ENCODE measurements around the gene MRPL17.
A peak's percentile ranks its signal among the peaks of the same experiment; 100 is the strongest.
"Not testable (repeated sequence)": the region's sequence is repeated elsewhere in the genome, so short reads cannot be mapped to it uniquely, and the experiment has no call there.

MRPL17 gene

DNA sequence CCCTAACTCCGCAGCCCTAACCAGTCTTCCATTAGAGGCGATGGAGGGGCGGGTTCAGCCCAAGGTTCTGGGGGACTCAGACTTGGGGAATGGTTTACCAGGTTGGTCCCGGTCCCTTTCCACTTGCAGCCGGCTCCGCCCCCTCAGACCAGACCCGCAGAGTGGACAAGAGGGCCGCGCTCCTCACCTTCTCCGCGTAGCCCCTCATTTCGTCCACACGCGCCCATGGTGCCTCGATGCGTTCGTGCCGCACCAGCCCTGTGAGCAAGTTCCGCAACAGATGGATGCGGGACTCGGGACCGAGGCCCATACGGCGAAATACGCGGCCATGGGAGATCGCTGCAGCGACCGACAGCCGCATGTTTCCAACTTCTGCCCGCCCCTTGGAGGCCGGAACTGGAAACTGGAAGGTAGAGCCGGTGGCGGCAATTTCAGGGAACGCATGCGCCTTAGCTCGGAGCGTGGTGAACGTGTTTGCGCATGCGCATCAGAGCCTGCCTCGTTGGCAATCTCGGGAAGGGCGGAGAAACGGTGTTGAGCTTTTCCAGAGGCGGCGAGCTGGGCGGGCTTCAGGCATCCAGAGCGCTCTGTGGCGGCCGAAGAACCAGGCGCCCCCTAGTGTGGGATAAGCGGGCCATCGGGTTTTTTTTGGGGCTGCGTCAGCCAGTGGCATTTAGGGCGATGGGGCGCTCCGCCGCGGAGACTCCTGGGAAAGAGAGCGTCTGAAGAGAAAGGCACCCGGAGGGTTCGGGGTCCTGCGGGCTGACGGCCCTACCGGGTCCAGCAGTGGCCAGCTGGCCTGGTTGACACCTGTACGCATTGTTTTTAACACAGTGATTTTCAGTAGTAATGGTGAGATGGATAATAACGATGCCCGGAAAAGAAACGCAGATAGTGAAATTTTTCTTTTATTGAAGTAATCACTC, at the start of gene MRPL17:
TSS of gene MRPL17 (minus strand) at position 405 of the 926 bp plus-strand sequence. CDS start at position 361, 44 bp downstream.
- DNase-seq = peak; percentile 97

DNA sequence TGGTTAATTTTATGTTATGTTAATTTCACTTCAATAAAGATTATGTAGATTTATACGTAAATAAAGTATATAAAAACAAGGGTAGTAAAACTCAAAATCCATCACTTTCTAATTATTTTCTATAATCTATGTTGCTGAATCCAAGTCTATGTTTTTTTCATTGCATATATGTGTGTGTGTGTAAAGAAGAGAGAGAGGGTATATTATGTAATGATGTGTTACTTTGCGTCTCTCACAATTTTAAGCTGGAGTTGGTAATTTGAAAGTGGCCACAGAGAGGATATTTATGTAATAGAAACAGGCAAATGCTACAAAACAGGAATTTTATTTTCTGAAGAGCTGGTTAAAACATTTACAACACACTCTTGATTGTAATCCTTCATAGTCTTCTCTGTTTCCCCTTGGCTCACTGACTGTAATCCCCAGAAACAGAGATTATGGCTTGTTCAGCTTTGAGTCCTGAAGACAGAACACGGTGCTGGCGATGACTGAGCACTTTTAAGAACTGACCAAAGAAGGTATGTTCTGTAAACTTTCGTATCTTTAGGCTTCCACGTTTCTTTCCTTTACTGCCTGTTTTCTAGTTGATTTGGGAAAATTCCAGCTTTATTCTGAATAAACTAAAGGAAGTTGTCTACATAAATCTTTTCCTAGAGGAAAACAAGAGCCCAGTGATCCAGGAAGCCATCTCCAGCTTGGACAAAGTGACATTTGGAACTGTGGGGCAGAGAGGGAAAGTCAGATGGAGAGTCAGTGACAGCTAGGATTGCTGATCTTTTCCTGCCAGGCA, 45.0 kb upstream of the MRPL17 start:
- no peak for DNase-seq

DNA sequence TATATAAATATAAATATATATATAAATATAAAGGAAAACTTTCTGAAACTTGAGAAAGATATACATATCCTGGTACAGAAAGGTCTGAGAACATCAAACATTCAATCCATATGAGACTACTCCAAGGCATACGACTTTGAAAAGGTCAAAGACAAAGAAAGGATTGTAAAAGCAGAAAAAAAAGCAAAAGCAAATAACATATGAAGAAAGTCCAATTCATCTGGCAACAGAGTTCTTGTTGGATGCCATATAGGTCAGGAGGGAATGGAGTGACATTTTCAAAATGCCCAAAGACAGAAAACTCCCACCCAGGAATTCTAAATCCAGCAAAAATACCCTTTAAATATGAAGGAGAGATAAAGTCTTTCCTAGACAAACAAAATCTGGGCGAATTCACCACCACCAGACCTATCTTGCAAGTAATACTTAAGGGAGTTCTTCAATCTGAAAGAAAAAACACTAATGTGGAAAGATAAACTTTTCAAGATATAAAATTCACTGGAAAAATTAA, 42.3 kb upstream of the MRPL17 start:
- no peak for DNase-seq

DNA sequence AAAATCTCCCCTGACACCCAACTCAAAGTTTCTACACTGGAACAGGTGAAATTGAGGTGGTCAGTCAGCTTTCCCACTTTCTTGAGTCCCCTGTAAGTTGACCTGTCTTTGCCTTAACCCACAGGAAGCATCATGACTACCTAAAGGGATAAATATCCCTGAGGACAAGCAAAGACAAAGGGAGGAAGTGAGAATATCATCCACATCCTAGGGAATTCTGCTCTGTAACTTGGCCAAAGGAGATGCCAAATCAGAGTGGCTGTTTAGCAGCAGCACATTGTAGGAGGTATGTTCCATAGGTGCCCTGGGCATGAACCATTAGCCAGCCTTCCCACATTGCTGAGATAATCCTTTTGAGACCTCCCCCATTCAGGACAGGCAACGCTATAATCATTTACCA, 40.9 kb upstream of the MRPL17 start:
- DNase-seq = no peak

DNA sequence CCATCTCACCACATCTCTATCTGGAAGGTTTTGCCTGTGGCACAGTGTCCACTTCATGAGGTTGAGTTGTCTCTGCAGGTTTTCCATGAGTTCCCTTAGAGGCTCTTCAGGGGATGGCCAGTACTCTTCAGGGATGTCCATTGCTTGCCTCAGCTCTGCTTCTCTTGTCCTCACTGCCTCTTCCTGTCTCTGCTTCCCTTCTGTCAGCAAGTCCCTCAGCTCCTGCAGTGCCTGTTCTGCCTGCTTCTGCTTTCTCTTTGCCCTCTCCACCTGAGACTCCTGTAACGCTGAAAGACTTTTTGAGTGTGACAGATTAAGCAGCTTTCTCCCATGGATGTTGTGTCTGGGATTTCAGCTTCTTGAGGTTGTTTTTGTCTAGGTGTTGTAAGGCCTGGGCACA, 38.2 kb upstream of the MRPL17 start:
- DNase-seq = no peak

DNA sequence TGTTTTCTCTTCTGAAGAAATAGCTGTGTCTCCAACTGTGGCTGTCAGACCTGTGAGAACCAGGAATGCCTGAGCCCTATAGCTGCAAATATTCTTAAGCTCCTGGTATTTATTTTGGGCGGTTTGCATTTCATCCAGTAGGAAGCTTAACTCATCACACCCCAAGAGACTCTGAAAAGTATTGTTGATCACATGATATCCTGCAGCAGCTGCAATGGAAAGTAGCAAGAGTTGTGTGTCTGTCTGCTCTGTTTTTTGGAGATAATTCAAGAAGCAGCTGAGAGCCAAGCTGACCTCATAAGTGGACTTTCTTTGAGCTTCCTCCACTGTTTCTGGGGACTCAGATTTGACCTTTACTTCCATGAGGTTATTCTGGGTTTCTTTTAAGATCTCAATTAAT, 36.4 kb upstream of the MRPL17 start:
- no peak for DNase-seq

DNA sequence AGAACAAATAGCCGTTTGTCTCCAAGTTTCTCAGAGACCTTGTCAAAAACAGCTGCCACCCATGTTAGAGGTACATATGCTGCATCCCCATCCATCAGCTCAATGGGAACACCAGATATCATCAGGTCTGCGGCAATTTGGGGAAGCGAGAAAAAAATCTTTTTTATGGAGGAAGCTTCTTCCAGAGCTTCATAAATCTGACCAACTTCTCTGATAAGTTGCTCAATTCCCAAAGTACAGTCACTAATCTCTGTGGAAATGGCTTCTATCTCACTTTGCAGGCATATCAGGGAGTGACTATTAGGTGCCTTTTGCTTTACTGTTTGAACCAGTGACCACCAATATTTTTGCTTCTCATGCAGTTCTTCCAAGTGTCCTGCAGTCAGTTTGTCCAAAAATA, 34.3 kb upstream of the MRPL17 start:
- DNase-seq = no peak

DNA sequence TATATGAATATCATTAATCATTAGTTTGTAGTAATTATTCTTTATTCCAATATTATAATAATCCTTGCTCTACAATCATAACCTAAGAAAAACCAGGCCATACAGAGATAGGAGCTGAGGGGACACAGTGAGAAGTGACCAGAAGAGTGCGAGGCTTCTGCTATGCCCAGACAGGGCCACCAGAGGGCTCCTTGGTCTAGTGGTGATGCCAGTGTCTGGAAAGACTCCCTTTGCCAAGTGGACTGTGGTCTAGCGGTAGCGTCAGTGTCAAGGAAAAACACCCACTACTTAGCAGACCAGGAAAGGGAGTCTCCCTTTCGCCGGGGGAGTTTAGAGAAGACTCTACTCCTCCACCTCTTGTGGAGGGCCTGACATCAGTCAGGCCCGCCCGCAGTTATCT, 28.4 kb upstream of the MRPL17 start:
- DNase-seq = not testable (repeated sequence)

DNA sequence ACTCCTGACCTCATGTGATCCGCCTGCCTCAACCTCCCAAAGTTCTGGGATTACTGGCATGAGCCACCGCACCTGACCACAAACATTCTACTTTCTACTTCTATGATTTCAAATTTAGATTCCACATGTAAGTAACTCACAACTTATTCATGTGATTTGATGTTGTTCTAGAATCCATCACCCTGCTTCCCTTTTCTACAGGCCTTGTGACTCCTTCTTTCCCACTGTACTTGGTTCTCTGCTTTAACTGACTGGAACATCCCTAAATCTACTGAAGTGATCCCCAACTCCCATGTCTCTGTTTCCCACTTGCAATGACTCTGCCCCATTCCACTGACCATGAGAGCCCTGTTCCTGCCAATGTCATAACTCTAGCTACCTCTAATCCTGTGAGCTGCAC, 25.7 kb upstream of the MRPL17 start:
- DNase-seq = no peak

DNA sequence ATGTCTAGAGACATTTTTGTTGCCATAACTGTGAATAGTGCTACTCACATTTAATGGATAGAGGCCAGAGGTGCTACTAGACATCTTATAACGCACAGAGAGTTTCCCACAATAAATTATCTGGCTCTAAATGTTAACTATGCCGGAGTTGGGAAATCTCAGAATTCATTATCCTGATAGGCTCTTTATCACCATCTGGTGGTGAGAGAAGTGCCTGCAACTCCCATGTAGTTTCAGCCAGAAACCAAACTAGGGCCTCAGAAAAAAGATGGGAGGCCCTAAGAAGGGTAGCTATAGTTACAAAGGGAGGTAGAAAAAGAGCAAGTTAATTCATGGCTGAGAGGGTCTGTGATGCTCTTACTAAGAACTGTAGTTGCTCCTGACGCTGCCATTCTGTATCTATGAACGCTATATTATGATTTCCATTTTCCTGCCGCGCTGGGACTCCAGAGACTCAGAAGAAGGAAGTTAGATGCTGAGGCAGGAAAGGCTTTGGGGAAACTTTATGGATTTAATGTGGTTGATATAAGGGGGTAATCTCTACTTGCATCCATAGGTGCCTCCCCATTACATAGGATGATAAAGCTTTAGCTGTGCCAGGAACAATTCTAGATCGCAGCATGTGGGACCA, 22.9 kb upstream of the MRPL17 start:
- DNase-seq = peak; percentile 13

DNA sequence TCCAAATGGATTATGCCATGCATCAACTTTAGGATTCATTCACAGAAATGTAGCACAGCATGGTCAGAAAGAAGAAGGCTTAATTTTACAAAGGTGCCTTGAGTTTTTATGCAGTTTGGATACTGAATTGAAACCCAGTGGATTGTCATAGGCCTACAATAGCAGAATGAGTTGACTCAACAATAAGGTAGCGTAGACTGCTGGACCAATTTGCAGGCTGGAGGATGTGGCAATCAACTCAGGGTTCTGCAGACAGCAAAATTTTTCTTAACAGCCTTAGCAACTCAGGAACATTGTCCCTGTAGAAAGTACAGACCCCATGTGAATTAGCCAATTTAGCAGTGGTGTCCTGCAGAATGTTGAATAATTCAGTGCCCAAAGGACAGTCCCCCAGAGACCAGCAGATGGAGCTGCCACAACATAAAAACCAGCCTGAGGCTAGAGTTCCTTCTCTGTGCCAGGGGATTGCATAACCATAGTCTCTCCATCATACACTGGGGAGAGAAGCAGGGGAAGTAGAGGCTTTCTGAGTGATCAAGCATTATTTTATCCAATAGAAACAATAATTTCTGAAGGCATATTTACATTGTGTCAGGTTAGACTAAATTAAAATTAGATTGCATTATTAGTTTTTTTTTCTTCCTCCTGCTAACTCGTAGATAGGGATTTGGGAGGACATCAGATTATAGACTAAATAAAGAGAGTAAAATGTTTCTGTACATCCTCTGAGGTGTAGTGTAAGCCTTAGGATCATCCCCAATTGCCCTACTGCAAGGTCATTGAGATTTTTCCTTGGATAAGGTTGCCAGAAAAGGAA, 20.3 kb upstream of the MRPL17 start:
- peak; percentile 41 for DNase-seq

DNA sequence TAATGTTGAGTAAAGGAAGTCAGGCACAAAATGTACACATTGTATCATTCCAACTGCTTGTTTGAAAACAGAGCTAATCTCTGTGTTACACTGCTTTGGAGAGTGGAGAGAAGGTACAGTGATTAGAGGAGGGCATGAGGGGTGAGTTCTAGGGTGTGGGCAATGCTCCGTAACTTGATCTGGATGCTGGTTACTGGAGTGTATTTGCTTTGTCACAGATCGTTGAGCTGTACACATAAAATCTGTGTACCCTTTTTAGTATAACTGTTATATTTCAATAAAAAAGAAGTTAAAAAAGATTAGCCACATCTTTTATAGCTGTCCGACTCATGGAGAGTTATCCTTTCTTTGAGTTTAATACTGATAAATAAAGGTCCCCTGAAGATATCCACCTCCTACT, 18.8 kb upstream of the MRPL17 start:
- DNase-seq = not testable (repeated sequence)

DNA sequence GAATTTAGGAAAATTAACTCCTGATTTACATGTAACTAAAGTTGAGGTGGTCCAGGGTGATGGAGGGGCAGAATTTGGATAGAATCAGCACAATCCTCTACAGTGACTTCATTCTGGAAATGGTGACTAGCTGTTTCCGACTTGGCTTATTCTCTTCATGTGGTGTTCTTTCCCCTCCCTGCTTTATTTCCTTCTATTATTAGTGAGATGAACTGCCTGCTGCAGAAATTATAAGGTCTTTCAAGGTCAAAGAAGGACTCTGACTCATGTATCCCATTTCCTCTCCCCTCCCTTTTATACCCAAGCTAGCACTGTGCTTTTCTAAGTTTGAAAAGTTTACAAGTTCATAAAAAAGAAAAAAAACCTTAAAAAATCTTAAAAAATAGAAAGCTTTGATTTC, 12.2 kb upstream of the MRPL17 start:
- no peak for DNase-seq

DNA sequence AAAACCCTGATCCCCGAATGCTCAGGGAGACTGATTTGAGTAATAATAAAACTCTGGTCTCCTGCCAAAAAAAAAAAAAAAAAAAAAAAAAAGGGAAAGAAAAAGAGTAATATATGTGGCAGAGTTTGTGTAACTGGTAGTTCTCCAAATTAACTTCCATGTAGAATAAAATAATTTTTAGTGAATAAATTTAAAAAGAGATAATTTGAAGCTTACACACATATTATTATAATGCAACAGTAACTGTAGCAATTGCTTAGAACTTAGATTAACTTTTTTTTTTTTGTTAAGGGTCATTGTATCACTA, 11.0 kb upstream of the MRPL17 start:
- no peak for DNase-seq

DNA sequence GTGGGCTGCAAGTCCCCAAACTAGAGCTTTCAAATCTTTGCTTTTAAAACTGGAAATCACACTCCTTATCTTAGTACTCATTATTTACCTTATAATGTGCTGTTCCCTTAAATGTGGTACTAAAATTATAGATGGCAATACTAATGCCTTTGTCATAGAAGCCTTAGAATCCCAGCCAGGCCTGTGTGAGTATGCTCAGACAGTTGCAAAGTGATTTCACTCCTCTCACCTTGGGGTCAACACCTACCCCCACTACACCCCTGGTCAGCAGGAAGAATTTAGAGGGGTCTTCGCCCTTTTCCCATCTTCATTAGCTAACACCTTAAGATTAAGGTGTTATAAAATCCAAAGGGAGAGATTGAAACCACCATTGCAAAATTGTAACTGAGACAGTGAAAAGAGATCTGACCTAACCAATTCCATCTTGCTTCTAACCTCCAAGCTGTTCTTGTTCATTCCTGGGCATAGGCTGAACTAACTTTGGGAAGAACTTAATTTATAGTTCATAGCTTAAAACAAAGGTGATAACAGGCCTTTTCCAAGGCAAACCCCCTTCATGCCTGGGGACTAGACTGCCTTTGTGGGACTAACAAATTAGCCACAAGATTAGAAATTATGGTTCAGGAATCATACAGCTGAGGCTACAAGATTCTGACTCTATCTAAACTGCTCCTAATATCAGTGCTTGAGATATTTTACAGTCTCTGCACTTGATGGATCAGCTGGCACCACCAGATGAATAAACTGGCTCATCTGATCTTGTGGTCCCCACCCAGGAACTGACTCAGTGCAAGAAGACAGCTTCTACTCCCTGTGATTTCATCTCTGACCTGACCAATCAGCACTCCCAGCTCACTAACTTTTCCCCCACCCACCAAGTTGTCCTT, 10.4 kb upstream of the MRPL17 start:
- DNase-seq = no peak

DNA sequence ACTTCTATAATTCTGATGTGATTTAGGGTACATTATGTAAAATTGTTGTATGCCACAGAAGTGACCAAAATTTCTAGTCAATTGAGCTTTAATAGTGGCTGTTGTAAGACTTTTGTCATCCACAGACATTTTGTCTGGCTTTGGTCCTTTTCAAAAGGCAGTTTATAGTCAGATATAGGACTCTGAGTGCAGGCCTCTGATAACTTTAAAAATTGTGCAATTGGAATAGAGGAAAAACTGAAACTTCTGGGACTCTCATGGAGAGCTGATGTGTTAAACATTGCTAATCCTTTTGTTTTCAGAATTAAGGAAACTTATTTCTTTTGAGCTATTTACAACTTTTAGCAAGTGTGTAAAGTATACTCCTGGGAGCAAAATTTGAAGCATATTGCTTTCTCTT, 9.0 kb upstream of the MRPL17 start:
- DNase-seq = no peak

DNA sequence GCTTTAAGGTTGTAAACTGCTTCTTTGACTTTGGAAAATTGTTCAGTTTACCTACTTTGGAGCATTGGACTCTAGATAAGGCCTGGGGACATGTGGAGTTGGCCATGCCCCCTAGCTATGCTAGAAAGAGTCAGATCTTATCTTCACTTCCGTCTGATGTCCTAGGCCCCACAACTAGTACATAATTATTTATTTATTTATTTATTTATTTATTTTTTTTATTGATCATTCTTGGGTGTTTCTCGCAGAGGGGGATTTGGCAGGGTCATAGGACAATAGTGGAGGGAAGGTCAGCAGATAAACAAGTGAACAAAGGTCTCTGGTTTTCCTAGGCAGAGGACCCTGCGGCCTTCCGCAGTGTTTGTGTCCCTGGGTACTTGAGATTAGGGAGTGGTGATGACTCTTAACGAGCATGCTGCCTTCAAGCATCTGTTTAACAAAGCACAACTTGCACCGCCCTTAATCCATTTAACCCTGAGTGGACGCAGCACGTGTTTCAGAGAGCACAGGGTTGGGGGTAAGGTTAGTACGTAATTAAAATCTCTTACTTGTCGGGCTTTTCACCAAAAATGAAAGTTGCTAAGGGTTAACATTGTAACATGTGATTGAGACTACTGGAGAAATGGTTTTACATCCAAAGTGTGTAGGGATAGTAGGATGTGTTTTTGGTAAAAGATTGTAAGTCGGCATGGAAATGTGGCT, 7.4 kb upstream of the MRPL17 start:
- not testable (repeated sequence) for DNase-seq

DNA sequence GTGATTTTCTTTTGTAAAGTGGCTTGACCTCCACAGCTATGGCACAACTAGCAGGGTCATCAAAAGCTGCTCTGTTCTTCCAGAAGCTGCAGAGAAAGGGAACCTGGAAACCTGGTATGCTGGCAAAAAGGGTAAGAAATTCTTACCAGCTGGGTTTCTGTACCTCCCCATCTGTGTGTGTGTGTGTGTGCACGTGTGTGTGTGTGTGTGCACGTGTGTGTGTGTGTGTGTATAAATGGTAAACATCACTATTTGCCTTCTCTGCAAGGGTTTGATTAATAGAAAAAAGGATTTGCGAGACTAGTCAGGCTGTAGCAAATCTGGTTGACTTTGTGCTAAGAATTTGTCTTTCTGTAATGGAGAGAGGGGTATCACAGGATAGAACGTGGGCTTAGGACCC, 4.7 kb upstream of the MRPL17 start:
- DNase-seq = no peak

DNA sequence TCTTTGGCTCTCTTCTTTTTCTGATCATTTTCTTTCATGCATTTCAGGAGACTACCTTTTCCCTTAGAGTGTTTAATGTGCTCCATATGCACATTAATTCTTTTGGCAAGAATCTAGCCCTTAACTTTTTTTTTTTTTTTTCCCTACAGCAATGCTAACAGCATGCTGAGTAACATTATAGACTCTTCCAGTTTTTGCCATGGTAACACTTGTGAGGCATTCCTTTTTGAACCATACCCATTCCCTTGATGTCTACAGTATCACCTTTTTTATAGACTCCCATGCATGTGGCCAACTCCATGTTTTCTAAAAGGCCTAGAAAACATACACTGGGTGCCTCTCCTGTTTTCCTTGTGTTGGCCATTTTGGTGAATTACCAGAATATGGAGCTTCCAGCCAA, 2.9 kb upstream of the MRPL17 start:
- DNase-seq = no peak

DNA sequence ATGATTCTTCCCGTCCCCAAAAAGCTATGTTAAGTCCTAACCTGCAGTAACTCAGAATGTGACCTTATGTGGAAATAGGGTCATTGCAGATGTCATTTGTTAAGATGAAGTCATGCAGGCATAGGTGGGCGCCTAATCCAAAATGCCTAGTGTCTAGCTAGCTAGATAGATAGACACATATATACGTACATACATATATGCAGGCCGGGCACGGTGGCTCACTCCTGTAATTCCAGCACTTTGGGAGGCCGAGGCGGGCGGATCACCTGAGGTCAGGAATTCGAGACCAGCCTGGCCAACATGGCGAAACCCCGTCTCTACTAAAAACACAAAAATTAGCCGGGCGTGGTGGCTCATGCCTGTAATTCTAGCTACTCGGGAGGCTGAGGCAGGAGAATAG, 928 bp upstream of the MRPL17 start:
- not testable (repeated sequence) for DNase-seq

DNA sequence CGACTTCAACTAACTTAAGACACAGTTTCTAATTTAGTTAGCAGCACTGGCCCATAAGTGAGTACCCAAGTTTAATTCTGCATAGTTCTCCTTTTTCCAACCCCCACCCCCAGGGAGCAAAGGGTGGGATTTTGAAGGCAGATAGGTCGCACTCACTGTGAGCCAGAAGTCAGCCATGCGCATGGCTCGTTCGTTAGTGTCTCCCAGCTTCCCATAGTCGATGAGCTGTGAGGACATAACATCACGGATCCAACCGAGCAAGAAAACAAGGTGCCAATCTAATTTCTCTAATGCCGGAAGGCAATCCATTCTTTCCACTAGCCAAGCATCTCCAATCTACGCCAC, 577 bp downstream of the MRPL17 start:
- DNase-seq = no peak
